Measurements from ENCODE around the gene SLC39A11. TPM values are rescaled to one million over a fixed set of nuclear protein-coding genes. Genes with fewer than 3 reads are reported as not detected.

The SLC39A11 gene
- total and polyA plus RNA-seq, 2 of the 13 experiments (the other 11 are each of a cell fraction or from before 2014, with no cell fraction given): 17.2 to 31.5 TPM

DNA sequence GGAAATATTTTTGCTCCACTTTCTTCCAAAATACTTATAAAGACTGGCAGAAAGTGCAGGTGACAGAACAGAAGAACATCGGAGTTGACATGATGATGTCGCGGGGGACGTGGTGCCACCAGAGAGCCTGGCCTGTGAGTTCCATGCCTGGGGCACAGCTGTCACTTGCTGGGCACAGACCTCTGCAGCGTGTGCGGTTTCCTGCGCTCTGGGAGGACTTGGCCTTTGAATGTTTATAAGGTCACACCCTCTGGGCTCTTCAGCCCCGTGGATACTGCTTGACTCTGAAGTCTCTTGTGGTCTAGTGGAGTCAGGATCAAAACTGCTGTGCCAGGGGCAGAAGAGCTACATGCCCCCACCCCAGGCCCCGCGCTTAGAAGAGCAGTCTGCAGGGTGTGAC lies 357.9 kb downstream of the SLC39A11 start:
- FAIRE-seq: no peak
- in situ Hi-C loops (cut with HindIII; ENCODE audit: extremely low pct_ligation_motif_present, low pct_unique_long_range_greater_than_20kb): loop anchor here (10.0 kb wide), 1 partner anchor 240 kb away; no protein-coding TSS in a partner anchor
- no peak for DNase-seq (ENCODE audit: low spot score)

More for the DNA sequence above, 357.9 kb downstream of the SLC39A11 start:
- Histone ChIP-seq H3K27me3 (ENCODE audit: control insufficient read depth in 1 of 2, insufficient read depth in 2 of 2, low read length in 2 of 2) (no peaks in the 10 kb centered on the region), H3K4me1 (ENCODE audit: insufficient read depth, low read length) (peaks cover 19% of the 10 kb centered on the region), H4K20me1 (ENCODE audit: insufficient read depth, low read length) (no peaks in the 10 kb centered on the region), H3K9ac (ENCODE audit: insufficient read depth, low read depth, low read length) (no peak overlapping the region), H2AFZ (ENCODE audit: low read length) (no peak overlapping the region), H3K79me2 (ENCODE audit: insufficient read depth, low read length) (no peaks in the 10 kb centered on the region), H3K4me3 (replicated peaks in 1 of 3; ENCODE audit: insufficient read depth in 1 of 3, low read depth in 2 of 3, low read length in 3 of 3) (no peak overlapping the region), H3K4me2 (ENCODE audit: low read depth, low read length) (no peak overlapping the region), H3K9me3 (ENCODE audit: low read length) (no peaks in the 10 kb centered on the region), H3K27ac (ENCODE audit: extremely low read length, insufficient read depth, low read length) (no peak overlapping the region), H3K36me3 (replicated peaks in 1 of 2; ENCODE audit: control insufficient read depth in 1 of 2, insufficient read depth in 2 of 2, low read length in 2 of 2) (no peaks in the 10 kb centered on the region; a peak in 1 of 5 replicates)
- ChIA-PET POLR2A (no interaction called here), CTCF (ENCODE audit: low intra/inter-chr PET ratio, low total read pairs) (no interaction called here)
- TF ChIP-seq ZNF660 (CRISPR knock-in tag; IDR thresholded peaks at IDR 0.05; ENCODE audit: borderline replicate concordance, low read depth) (no peak), ZNF124 (CRISPR knock-in tag; IDR thresholded peaks at IDR 0.05) (no peak), EHMT2 (IDR thresholded peaks at IDR 0.05; ENCODE audit: borderline replicate concordance, low read depth, low read length) (no peak)
- TF ChIP-seq, protein P1, sequence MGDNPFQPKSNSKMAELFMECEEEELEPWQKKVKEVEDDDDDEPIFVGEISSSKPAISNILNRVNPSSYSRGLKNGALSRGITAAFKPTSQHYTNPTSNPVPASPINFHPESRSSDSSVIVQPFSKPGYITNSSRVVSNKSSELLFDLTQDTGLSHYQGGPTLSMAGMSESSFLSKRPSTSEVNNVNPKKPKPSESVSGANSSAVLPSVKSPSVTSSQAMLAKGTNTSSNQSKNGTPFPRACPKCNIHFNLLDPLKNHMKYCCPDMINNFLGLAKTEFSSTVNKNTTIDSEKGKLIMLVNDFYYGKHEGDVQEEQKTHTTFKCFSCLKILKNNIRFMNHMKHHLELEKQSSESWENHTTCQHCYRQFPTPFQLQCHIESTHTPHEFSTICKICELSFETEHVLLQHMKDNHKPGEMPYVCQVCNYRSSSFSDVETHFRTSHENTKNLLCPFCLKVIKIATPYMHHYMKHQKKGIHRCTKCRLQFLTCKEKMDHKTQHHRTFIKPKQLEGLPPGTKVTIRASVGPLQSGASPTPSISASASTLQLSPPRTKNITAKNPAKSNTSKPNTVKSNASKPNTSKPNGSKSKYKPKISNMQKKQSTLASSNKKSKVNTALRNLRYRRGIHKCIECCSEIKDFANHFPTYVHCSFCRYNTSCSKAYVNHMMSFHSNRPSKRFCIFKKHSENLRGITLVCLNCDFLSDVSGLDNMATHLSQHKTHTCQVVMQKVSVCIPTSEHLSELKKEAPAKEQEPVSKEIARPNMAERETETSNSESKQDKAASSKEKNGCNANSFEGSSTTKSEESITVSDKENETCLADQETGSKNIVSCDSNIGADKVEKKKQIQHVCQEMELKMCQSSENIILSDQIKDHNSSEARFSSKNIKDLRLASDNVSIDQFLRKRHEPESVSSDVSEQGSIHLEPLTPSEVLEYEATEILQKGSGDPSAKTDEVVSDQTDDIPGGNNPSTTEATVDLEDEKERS (CRISPR knock-in tag; IDR thresholded peaks at IDR 0.05): no peak
- TF ChIP-seq, protein P2, sequence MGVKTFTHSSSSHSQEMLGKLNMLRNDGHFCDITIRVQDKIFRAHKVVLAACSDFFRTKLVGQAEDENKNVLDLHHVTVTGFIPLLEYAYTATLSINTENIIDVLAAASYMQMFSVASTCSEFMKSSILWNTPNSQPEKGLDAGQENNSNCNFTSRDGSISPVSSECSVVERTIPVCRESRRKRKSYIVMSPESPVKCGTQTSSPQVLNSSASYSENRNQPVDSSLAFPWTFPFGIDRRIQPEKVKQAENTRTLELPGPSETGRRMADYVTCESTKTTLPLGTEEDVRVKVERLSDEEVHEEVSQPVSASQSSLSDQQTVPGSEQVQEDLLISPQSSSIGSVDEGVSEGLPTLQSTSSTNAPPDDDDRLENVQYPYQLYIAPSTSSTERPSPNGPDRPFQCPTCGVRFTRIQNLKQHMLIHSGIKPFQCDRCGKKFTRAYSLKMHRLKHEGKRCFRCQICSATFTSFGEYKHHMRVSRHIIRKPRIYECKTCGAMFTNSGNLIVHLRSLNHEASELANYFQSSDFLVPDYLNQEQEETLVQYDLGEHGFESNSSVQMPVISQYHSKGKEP (CRISPR knock-in tag; IDR thresholded peaks at IDR 0.05): no peak
- ATAC-seq: no peak
- intact Hi-C loops (cut with micrococcal nuclease; ENCODE audit: unreplicated experiment): no loop called here
- WGBS (ENCODE audit: low lambda C conversion rate): 89% methylated on average over 8 of the region's 10 CpGs
- BruUV-seq (replicated peaks): no TSS peak

All from HepG2 (cell line).